GM23248 (cell line): ENCODE data around the gene DCAKD. TPM values are rescaled to one million over a fixed set of nuclear protein-coding genes. Genes with fewer than 3 reads are reported as not detected.
A peak's percentile ranks its signal among the peaks of the same experiment; 100 is the strongest.

Source experiments
- DNase-seq: peaks from one replicate; pipeline ENCODE4 v3.0.0-alpha.2; 2015
- H2AFZ ChIP-seq: fragments of 200-600 bp; sonication (generic); 2 replicates; pipeline ENCODE4 v1.6.1; 2016; ENCODE audit warnings: antibody characterized with exemption
- H3F3A ChIP-seq: fragments of 200-600 bp; sonication (generic); 2 replicates; pipeline ENCODE4 v1.6.1; 2016; ENCODE audit warnings: mild to moderate bottlenecking, antibody characterized with exemption, mixed run types; ENCODE audit not compliant: insufficient read depth
- H3K27ac ChIP-seq: fragments of 200-600 bp; sonication (generic); 2 replicates; pipeline ENCODE4 v1.5.1; 2016; ENCODE audit warnings: mild to moderate bottlenecking
- H3K27me3 ChIP-seq: fragments of 200-600 bp; sonication (generic); replicated peaks from 2 replicates; pipeline ENCODE4 v1.6.1; 2016; ENCODE audit warnings: mild to moderate bottlenecking; ENCODE audit not compliant: insufficient read depth
- H3K36me3 ChIP-seq: fragments of 200-600 bp; sonication (generic); 2 replicates; pipeline ENCODE4 v1.6.1; 2016; ENCODE audit warnings: low read depth, mild to moderate bottlenecking
- H3K4me1 ChIP-seq: fragments of 200-600 bp; sonication (generic); 2 replicates; pipeline ENCODE4 v1.6.1; 2016; ENCODE audit warnings: mild to moderate bottlenecking; ENCODE audit not compliant: insufficient read depth
- H3K4me2 ChIP-seq: fragments of 200-600 bp; sonication (generic); one replicate; pipeline ENCODE4 v1.6.1; 2016; ENCODE audit warnings: mild to moderate bottlenecking; ENCODE audit not compliant: unreplicated experiment
- H3K4me3 ChIP-seq: fragments of 200-600 bp; sonication (generic); 2 replicates; pipeline ENCODE4 v1.5.1; 2016; ENCODE audit warnings: mild to moderate bottlenecking
- H3K79me2 ChIP-seq: fragments of 200-600 bp; sonication (generic); 2 replicates; pipeline ENCODE4 v1.6.1; 2016; ENCODE audit warnings: mild to moderate bottlenecking; ENCODE audit not compliant: insufficient read depth
- H3K9ac ChIP-seq: fragments of 200-600 bp; sonication (generic); 2 replicates; pipeline ENCODE4 v1.6.1; 2016; ENCODE audit warnings: mild to moderate bottlenecking
- H3K9me2 ChIP-seq: fragments of 200-600 bp; sonication (generic); 2 replicates; pipeline ENCODE4 v1.6.1; 2016; ENCODE audit warnings: mixed run types, mild to moderate bottlenecking, moderate library complexity; ENCODE audit not compliant: insufficient read depth
- H3K9me3 ChIP-seq: fragments of 200-600 bp; sonication (generic); one replicate; pipeline ENCODE4 v1.6.1; 2017; ENCODE audit warnings: low read depth
- H4K20me1 ChIP-seq: fragments of 200-600 bp; sonication (generic); 2 replicates; pipeline ENCODE4 v1.6.0; 2016; ENCODE audit not compliant: insufficient read depth
- EZH2 ChIP-seq: fragments of 200-600 bp; sonication (generic); IDR thresholded peaks from 2 replicates; pipeline ENCODE4 v1.6.1; 2018; ENCODE audit warnings: antibody characterized with exemption, mild to moderate bottlenecking; ENCODE audit not compliant: insufficient read depth, poor library complexity, severe bottlenecking
- EZH2phosphoT487 ChIP-seq: fragments of 200-600 bp; sonication (generic); IDR thresholded peaks from 2 replicates; pipeline ENCODE4 v1.6.1; 2018; ENCODE audit warnings: antibody characterized with exemption, moderate library complexity, mild to moderate bottlenecking, low read depth; ENCODE audit not compliant: insufficient read depth
- WGBS, 2 experiments: methylation state at CpG; one replicate each; pipeline ENCODE4 v1.1.6; 2015 to 2017; ENCODE audit warnings: low lambda C conversion rate in 2 of 2, low coverage in 1 of 2; ENCODE audit errors: missing lambda C conversion rate in 2 of 2; 5-methylcytosine and 5-hydroxymethylcytosine counted together
- in situ Hi-C: fragments of 300-500 bp; cut with MboI; formaldehyde crosslinking; loops from 2 replicates; pipeline ENCODE4 v1.15.0; 2020
- polyA plus RNA-seq: library from polyadenylated mRNA; unstranded; fragments of >200 nt; fragmentation: Nextera tagmentation; extraction: Ambion mirVana; gene quantifications from 2 replicates; pipeline ENCODE4 v1.2.1, GENCODE V29; 2016
- total RNA-seq: library from RNA; depleted of rRNA; stranded (reverse); fragments of >200 nt; shearing (Covaris generic); gene quantifications from 2 replicates; pipeline ENCODE4 v1.2.3, GENCODE V29; 2014

Gene DCAKD
- total and polyA plus RNA-seq, 2 experiments from 2014 or later = 24.8 to 45.8 TPM

DNA sequence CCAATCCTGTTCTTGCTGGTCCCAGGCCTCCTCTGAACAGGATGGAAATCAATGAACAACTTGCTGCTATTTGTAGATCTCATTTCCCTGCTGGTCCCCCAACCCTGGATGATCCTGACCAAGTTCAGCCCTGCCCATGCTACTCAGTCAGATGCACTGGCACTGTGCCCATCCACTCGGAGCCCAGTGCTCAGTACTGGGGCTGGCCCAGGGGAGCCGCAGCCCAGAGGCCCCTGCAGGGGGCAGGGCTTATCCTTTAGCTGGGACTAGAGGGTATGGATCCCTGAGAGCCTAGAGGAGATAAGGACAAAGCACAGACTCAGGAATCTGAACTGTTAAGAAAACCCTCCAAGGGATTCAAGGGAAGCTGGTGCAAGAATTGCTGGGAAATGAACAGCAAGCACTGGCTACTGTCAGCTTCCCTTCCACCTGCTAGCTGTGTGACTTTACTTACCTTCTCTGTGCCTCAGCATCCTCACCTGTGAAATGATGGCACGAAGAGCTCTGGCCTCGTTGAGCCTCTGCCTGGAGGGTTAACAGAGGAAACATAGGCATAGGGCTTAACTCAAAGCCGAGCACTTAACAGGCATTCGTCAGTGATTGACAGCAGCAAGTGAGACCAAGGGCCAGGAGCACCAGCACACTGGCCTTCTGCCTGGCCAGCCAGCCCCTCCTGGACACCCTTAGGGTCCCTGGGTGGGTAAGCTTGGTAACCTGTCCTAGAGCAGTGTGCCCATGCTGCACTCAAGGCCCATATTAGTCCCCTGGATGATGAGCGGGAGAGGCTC, 53.5 kb downstream of the DCAKD start:
- H3K79me2 ChIP-seq = no peaks in the 10 kb centered on the region
- H4K20me1 ChIP-seq = no peaks in the 10 kb centered on the region
- no peaks in the 10 kb centered on the region for H3K4me1 ChIP-seq
- no peak overlapping the region for H3K9ac ChIP-seq
- 49 to 56% methylated on average over 7 of the region's 7 CpGs for WGBS, 2 experiments
- H3F3A ChIP-seq = no peaks in the 10 kb centered on the region
- H3K4me2 ChIP-seq = no peak overlapping the region
- H3K36me3 ChIP-seq = no peaks in the 10 kb centered on the region
- H3K27ac ChIP-seq = no peak overlapping the region
- no peaks in the 10 kb centered on the region for H3K9me2 ChIP-seq
- H3K27me3 ChIP-seq = peaks cover 6% of the 10 kb centered on the region
- H3K4me3 ChIP-seq = no peak overlapping the region
- in situ Hi-C loops = no loop called here
- peak; percentile 22 for DNase-seq
- H2AFZ ChIP-seq = no peak overlapping the region
- no peaks in the 10 kb centered on the region for H3K9me3 ChIP-seq
- TF ChIP-seq EZH2 (no peak), EZH2phosphoT487 (no peak)

DNA sequence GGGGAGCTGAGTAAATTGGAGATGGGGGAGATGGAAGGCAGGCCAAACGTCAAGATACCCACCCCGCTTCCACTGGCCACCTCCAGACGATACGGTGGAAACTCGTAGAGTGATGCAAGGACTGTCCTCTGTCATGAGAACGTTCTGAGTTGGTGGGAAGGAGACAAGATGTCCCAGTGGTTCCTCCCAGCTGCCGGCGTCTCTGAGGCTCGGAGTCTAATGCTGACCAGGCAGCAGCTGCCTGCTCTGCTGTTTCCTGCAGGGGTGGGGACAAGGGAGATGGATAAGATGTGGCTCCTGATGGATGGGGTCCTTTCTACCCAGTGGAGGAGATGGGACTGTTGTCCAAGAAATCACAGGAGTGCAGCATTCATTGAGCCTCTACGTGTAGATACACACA, 55.1 kb downstream of the DCAKD start:
- no peaks in the 10 kb centered on the region for H3K4me1 ChIP-seq
- no peaks in the 10 kb centered on the region for H3F3A ChIP-seq
- H3K9ac ChIP-seq = no peak overlapping the region
- H3K27ac ChIP-seq = no peak overlapping the region
- TF ChIP-seq EZH2 (no peak), EZH2phosphoT487 (no peak)
- DNase-seq = no peak
- H4K20me1 ChIP-seq = no peaks in the 10 kb centered on the region
- H3K79me2 ChIP-seq = no peaks in the 10 kb centered on the region
- H3K9me2 ChIP-seq = no peaks in the 10 kb centered on the region
- WGBS, 2 experiments = 47 to 52% methylated on average over 10 of the region's 10 CpGs
- no peak overlapping the region for H2AFZ ChIP-seq
- no peak overlapping the region for H3K4me3 ChIP-seq
- peaks cover 6% of the 10 kb centered on the region for H3K27me3 ChIP-seq
- H3K9me3 ChIP-seq = no peaks in the 10 kb centered on the region
- H3K4me2 ChIP-seq = no peak overlapping the region
- in situ Hi-C loops = no loop called here
- no peaks in the 10 kb centered on the region for H3K36me3 ChIP-seq

DNA sequence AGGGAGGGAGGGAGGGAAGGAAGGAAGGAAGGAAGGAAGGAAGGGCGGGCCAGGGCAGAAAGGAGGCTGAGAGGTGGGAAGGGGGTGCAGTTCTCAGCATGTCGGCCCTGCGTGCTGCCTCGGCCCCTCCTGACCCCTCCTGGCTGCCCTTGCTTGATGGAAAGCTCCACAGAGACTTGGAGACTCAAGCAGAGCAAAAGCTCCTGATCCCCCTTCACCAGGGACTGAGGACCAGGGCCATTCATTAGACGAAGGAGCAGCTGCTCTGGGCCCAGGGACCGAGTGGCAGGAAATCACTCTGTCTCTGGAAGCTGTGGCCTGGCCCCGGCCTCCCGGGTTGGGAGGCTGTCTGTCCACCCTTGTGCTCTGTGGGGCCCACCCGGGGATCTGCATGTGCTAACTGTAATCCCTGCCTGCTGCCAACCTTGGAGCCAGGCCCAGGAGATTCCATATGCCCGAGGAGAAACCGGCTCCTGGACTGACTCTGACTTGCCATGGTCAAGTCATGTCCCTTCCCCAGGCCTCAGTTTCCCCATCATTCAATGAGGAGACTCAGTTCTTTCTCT, 55.9 kb downstream of the DCAKD start:
- Histone ChIP-seq H3K27me3 (peaks cover 6% of the 10 kb centered on the region), H3K36me3 (no peaks in the 10 kb centered on the region), H2AFZ (no peak overlapping the region), H3K79me2 (no peaks in the 10 kb centered on the region), H3K4me3 (no peak overlapping the region), H3K9me3 (no peaks in the 10 kb centered on the region), H3K4me1 (no peaks in the 10 kb centered on the region), H3F3A (no peaks in the 10 kb centered on the region), H3K4me2 (no peak overlapping the region), H3K27ac (no peak overlapping the region), H3K9ac (no peak overlapping the region), H3K9me2 (no peaks in the 10 kb centered on the region), H4K20me1 (no peaks in the 10 kb centered on the region)
- TF ChIP-seq EZH2 (no peak), EZH2phosphoT487 (no peak)
- no peak for DNase-seq
- in situ Hi-C loops = no loop called here
- WGBS, 2 experiments = 19 to 41% methylated on average over 7 to 11 of the region's 11 CpGs

DNA sequence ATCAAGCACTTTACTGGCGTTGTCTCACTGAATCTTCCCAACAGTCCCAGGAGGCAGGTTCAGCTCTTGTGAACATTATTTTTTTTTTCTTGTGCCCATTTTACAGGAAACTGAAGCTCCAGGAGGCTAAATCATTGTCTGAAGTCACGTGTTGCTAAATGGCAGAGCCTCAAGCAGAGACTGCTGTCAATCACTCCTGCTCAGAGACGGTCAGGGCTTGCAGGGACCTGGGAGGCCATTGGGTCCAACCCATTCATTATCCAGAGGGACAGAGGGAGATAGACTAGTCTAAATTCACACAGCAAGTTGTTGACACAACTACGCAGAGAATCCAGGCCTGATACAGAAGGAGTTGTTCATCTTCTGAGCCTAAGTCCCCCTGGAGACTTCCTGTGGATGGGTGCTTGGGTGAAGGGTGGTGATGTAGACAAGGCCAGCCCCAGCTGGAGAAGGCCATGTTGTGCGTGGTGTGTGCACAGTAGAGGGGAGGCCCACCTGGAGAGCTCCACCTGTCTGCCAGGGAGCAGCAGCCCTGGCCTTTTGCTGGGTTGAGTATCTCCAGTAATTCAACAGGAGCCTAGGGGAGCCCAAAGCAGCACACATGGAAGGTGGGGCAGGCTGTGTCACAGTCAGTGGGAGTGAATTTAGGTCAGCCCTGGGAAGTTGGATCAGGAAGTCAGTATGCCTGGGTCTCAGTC, 59.0 kb downstream of the DCAKD start:
- in situ Hi-C loops = no loop called here
- TF ChIP-seq EZH2 = no peak
- no peak for TF ChIP-seq EZH2phosphoT487
- no peak overlapping the region for H3K4me3 ChIP-seq
- H4K20me1 ChIP-seq = no peaks in the 10 kb centered on the region
- no peak for DNase-seq
- WGBS, 2 experiments = 74 to 77% methylated on average over 5 of the region's 5 CpGs
- no peak overlapping the region for H3K9ac ChIP-seq
- no peaks in the 10 kb centered on the region for H3K9me2 ChIP-seq
- no peak overlapping the region for H2AFZ ChIP-seq
- H3K27ac ChIP-seq = no peak overlapping the region
- H3K27me3 ChIP-seq = peaks cover 6% of the 10 kb centered on the region
- no peak overlapping the region for H3K4me2 ChIP-seq
- no peaks in the 10 kb centered on the region for H3K9me3 ChIP-seq
- H3K79me2 ChIP-seq = no peaks in the 10 kb centered on the region
- H3K36me3 ChIP-seq = no peaks in the 10 kb centered on the region
- no peaks in the 10 kb centered on the region for H3F3A ChIP-seq
- H3K4me1 ChIP-seq = no peaks in the 10 kb centered on the region
